ENCODE data around the gene STAC3. TPM values are rescaled to one million over a fixed set of nuclear protein-coding genes. Genes with fewer than 3 reads are reported as not detected.

STAC3 gene
- total RNA-seq, 1 experiment from 2014 or later, result 2.8 TPM

GRCh38 chr12:57205186-57205585 lies 45.8 kb downstream of the STAC3 start:
- Histone ChIP-seq H2BK5ac (ENCODE audit: insufficient read length, low read length) (no peak overlapping the region), H4K5ac (ENCODE audit: insufficient read length, low read depth, low read length) (no peak overlapping the region), H2AK5ac (ENCODE audit: insufficient read length, low read length) (no peak overlapping the region), H4K8ac (replicated peaks; ENCODE audit: insufficient read length, low read depth, low read length) (no peak overlapping the region), H3T11ph (ENCODE audit: low read length) (no peak overlapping the region), H3K9me3 (ENCODE audit: control insufficient read depth, low read depth, low read length) (no peaks in the 10 kb centered on the region), H3K18ac (ENCODE audit: insufficient read length, low read depth, low read length) (no peak overlapping the region), H3K23ac (ENCODE audit: insufficient read length, low read depth, low read length) (no peak overlapping the region), H4K20me1 (ENCODE audit: control insufficient read depth, insufficient read depth, insufficient read length) (no peaks in the 10 kb centered on the region), H3K4ac (ENCODE audit: low read depth, low read length) (no peak overlapping the region), H3K9ac (ENCODE audit: extremely low read depth, insufficient read length, low read length) (no peak overlapping the region), H3K4me2 (ENCODE audit: insufficient read depth, insufficient read length, low read length) (no peak overlapping the region), H3K56ac (ENCODE audit: insufficient read length, low read depth, low read length) (no peak overlapping the region), H3K79me1 (ENCODE audit: insufficient read depth, low read depth, low read length, poor library complexity, severe bottlenecking) (no peaks in the 10 kb centered on the region), H3K14ac (ENCODE audit: insufficient read depth, low read length) (no peak overlapping the region), H3K79me2 (ENCODE audit: insufficient read depth, low read length) (no peaks in the 10 kb centered on the region), H2AFZ (ENCODE audit: low read length) (no peak overlapping the region), H2BK20ac (ENCODE audit: low read depth, low read length, poor library complexity, severe bottlenecking) (no peak overlapping the region), H3K27ac (ENCODE audit: insufficient read length, low read depth, low read length) (no peak overlapping the region), H4K91ac (ENCODE audit: insufficient read length, low read depth, low read length) (no peak overlapping the region), H3K4me1 (ENCODE audit: insufficient read depth, low read length) (no peaks in the 10 kb centered on the region), H2BK15ac (ENCODE audit: low read depth, low read length) (no peak overlapping the region), H2BK120ac (ENCODE audit: low read depth, low read length, poor library complexity, severe bottlenecking) (no peak overlapping the region), H2BK12ac (ENCODE audit: insufficient read length, low read depth, low read length) (no peak overlapping the region), H3K27me3 (ENCODE audit: insufficient read depth, low read length) (no peaks in the 10 kb centered on the region), H3K23me2 (ENCODE audit: insufficient read length, low read depth, low read length, poor library complexity, severe bottlenecking) (no peaks in the 10 kb centered on the region)
- Mint-ChIP-seq H3K27me3 (ENCODE audit: low read depth) (no peaks in the 10 kb centered on the region), H3K4me3 (no peak overlapping the region), H3K27ac (no peak overlapping the region), H3K36me3 (ENCODE audit: insufficient read depth in 1 of 3, low read depth in 3 of 3) (peaks cover 45 to 91% (median 87%) of the 10 kb centered on the region in 3 experiments), H3K4me1 (no peaks in the 10 kb centered on the region), H3K9me3 (no peaks in the 10 kb centered on the region)
- no peak for DNase-seq
- TF ChIP-seq CTCF (conservative IDR thresholded peaks at IDR 0.05), result no peak
- no CpG with 5 or more reads among the region's 26 CpGs for WGBS (ENCODE audit: extremely low coverage, insufficient read length, low lambda C conversion rate)

All from H9 (cell line).